NCI-H345 treated with DMSO at 0.1 percent for 48 hours (cell line): ENCODE data around the gene TNS1.

Source experiments
- DNase-seq: peaks from one replicate; lab custom pipeline; 2025; ENCODE audit not compliant: unreplicated experiment; lab: John Stamatoyannopoulos, UW

The TNS1 gene

GRCh38 chr2:217958206-217958883, 44.5 kb downstream of the TNS1 start:
- no peak for DNase-seq

DNA sequence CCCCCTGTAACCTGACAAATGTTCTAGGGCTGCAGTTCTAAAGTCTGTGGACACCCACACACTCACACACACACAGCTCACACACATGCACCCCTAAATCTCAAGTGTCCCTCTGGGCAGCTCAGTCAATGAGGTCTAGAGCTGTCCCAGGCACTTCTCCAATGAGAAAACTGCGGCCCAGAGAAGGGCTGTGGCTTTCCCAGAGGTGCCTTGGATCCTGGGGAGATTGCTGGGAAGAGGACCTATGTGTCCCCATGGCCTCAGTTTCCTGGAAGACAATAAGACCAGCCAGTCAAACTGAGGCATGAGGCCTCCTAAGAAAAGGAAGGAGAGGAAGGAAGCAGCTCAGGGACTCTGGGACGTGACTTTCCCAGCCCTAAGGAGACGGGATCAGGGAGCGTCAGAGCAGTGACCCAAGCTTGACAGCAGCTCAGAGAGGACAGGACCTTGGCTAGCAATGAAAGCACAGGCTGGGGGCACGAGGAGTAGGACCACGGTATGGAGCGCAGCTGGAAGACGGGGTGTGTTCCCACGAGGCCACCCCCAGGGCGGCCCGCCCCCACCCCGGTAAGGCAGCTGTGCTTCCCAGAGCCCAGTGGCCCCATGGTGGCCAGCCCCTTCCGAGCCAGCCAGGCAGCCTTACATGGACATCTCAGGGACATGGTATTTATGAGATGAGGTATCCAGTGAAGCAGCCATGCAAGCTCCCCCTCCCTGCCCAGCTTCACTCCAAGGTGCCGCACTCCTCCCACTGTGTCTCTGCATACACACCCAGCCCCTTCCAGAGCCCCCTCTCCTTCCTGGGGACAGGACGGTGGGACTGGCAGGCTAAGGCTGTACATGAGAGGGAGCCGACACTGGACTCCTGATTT, 46.0 kb downstream of the TNS1 start:
- no peak for DNase-seq

DNA sequence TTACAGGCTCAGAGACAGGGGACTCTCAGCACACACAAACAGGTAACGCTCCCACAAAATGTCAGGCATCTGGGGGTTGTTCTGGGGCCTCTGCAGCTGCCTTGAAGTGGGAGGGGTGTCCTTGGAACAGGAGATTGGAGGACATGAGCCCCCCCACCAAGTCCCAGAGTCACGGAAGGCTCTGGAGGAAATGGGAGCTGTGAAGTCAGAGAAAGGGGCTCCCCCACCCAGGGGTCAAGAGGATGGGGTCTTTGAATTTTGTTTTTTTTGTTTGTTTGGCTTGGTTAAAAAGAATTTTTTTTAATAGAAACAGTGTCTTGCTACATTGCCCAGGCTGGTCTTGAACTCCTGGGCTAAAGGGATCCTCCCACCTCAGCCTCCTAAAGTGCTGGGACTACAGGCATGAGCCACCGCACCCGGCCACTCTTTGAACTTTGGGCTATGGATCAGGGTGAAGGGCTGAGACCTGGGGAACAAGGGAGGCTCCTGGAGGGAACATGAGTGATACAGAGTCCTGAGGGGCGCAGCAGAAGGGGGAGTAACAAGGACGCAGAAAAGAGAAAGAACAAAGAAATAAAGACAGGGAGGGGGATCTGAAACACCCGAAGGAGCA, 46.8 kb downstream of the TNS1 start:
- DNase-seq, result no peak

DNA sequence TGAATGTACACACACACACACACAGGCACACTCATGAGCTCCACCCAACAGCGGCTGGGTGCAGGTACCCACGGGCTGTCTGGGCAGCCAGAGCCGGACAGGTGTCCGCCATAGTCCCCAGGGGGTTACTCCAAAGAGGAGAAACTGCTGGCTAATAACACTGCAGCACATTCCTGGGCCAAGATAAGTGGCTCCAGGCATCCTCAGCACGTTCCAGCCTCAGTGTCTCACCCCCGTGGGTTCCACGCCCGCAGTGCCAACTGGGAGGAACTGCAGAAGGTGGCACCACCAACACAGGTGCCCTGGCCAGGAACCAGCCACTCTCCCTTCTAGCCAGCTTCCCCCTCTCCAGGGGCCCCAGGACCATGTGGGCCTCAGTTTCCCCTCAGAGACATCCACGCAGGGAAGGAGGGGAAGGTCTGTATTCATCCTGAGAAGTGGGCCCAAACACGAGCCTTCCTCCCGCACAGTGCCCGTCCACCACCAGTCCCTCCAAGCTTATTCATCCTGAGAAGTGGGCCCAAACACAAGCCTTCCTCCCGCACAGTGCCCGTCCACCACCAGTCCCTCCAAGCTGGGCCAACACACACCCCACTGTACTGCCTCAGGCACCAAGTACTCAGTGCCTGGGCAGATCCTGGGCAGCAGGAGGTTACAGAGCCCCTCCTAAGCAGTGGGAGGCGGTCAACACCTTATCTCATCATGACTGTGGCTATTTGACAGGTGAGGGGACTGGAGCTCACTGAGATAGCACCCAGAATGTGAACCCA, 47.6 kb downstream of the TNS1 start:
- DNase-seq, result no peak

DNA sequence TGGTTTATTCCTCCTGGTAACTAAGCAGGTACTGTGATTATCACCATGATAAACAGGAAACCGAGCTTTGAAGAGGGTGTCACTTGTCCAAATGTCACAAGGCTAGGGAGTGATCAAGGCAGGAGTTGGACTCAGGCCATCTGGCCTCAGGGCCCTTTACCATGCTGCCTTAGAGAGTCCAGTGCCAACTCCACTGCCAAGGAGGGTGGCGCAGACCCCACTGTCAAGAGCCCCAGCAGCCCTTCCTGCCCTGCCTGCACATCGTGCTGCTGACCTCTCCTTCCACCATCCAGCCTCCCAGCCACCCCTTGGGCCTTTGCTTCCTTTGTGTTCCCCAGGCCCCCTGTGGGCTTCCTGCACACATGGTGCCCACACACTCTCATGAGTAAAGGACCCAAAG, 48.3 kb downstream of the TNS1 start:
- no peak for DNase-seq

DNA sequence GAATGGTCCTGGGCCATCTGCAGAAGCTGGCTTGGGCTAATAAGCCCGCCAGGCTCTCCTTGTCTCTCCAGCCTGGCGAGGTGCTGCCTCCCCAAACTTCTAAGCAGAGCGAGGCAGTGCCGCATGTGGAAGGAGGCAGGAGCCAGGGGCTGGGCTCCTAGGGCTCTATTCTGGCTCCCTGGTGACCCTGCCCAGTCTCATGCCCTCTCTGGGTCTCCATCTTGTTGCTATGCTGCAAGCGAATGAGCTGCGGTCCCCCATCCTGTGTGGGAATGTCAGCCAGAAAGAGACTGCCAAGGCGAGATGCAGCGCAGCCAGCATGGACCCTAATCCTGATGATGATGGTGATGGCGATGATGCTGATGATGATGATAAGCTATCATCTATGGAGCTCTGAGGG, 48.7 kb downstream of the TNS1 start:
- DNase-seq, result no peak

- no peak for DNase-seq
These were observed 49.3 kb downstream of the TNS1 start for GRCh38 chr2:217953531-217953932.

DNA sequence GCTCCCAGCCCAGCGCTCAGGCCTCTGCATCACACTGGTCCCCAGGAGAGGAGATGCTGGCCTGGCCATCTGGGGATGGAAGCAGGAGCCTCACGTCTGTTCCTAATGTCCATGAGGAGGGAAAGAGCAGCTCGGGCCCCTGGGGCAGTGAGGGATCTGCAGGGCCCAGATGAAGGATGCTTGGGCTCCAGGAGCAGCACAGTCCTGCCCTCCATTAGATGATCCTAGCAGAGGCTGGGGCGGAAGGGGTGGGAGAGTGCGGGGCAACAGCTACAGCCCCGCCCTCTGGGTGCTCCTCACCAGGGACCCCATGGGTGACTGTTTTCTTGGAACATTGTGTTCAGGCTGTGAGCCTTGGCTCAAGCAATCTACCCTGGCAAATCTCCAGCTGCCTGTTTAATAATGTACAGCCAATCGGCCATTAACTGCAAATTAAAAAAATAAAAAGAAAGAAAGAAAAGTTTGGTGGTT, 49.7 kb downstream of the TNS1 start:
- no peak for DNase-seq

DNA sequence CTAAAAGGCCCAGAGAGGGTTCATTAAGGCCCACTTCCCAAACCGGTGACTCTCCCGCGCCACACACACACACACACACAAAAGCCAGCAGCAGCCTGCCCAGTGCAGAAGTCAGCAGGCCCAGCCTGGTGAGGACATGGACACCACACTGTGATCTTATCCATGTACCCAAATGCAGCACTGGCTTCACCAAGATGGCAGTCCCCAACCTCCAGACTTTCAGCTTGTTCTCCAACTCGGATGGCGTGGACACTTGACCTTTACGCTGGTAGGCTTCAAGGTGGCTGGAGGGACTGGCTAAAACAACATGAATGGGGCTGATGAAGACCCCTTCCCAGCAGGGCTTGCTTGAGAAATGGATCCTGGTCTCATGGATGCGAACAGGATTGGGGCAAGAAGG, 50.4 kb downstream of the TNS1 start:
- DNase-seq, result no peak

DNA sequence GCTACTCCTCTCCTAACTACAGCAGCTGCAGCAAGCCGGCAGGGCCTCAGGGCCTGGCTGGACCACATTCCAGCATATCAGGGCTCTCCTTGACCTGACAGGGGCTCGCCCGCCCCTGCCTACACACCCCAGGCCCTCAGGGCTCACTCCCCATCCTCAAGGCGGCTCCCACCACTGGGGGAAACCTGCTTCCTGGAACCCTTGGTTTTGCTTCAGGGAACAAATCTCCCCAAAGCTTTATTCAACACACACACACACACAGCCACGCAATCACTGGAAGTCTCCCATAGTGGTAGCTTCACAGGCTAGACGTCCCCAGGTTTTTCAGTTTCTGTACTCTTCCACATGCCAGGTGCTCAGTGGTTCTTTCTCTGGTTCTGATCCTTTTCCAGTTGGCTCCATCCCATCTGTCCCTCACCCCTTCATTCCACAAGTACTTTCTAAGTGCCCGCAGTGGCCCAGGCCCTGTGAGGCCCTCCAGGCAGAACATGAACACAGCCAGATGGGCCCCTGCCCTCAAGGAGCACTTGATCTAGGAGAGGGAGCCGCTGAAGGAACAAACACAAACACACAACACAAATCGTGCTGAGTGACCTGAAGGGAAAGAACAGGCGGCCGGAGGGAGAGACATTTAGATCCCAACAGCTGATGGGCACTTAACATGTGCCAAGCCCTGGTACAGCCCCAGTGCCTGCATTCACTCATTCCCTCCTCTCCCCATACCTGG, 51.1 kb downstream of the TNS1 start:
- no peak for DNase-seq

DNA sequence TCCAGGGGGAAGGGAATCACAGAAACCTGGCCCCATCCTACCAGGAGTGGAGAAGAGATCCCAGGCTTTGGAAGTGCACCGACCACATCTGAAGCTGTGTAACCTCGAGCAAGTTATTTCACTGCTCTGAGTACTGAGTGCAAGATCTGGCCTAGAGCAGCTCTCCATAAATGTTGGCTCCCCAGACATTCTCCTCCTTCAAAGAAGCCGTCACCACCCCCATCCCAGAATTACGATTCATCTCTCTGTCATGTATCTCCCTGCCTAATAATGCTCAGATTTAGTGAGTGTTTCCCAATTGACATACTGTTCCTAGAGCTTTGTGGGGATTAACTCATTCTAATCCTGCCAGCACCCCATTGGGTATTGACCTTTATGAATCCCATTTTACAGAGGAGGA, 51.7 kb downstream of the TNS1 start:
- no peak for DNase-seq

DNA sequence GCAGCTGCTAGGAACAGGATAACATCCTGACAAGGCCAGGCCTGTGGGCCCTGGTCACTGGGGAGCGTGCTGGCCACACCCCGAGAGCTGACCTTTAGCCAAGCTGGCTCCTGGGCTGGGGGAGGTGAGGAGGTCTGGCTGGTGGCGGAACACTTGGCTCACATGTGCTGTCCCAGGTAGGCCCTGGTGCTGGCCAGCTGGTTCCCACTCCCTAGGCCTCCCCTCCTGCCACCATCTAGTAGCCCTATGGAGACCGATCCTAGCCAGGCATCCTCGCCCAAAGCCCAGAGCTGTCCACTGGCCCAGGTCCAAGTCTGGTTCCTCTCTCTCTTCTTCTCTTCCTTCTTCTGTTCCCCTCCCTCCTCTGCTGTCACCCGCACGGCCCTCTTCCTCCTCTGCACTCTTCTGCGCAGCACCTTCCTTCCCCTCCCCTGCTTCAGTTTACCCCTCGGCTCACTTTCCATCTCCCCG, 52.4 kb downstream of the TNS1 start:
- DNase-seq, result no peak

DNA sequence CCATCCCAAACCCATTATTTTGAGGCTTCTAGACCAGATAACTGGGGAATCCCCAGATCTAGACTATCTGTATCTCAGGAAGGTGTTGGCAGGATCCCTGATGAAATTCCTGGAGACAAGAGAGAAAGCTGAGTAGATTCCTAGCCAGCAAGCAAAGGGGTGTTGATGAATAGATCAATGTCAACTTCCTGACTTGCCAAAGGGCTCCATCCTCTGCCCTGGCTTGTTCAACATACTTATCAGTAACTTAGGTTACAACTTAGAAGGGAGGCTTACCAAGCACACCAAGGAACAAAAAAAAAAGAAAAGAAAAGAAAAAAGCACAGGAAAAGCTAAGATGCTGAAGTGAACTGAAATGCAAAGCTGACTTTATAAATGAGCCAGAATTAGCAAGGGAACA, 53.3 kb downstream of the TNS1 start:
- no peak for DNase-seq

DNA sequence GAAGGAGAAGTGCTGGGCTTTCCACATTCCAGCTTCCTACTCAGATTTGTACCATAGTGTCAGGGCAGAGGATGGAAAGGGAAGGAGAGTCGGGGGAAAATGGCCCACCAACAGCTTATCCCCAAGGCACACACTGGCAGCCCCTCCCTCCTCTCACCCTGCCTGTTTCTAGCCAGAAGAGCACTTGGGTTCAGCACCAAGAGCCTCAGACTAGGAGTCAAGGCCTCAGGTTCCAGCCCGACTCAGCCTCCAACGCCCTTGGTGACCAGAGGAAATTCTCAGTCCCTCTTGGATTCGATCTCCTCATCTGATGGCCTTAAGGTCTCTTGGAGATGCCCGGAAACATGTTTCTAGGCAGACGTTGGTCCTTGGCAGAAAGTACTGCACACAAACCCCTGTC, 53.9 kb downstream of the TNS1 start:
- DNase-seq, result no peak

DNA sequence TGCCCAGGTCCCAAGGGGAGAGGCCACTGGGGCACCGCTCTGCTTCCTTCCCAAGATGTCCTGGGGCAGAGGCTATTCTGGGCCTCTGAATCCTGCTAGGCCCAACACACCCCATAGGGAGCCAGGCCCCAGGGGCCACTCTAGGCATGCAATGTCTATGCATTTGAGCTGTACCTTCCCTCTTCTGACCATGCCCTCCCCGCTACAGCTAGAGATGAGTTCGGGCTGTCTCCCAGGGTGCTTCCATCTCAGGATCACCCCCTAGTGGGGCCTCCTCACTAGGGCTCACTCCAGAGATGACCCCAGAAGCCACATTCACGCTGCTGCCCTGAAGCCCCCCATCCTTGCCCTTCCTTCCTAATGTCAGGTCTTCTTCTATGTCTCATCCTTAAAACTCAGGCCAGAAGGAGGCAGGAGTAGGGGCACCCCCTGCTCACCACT, 54.4 kb downstream of the TNS1 start:
- no peak for DNase-seq

DNA sequence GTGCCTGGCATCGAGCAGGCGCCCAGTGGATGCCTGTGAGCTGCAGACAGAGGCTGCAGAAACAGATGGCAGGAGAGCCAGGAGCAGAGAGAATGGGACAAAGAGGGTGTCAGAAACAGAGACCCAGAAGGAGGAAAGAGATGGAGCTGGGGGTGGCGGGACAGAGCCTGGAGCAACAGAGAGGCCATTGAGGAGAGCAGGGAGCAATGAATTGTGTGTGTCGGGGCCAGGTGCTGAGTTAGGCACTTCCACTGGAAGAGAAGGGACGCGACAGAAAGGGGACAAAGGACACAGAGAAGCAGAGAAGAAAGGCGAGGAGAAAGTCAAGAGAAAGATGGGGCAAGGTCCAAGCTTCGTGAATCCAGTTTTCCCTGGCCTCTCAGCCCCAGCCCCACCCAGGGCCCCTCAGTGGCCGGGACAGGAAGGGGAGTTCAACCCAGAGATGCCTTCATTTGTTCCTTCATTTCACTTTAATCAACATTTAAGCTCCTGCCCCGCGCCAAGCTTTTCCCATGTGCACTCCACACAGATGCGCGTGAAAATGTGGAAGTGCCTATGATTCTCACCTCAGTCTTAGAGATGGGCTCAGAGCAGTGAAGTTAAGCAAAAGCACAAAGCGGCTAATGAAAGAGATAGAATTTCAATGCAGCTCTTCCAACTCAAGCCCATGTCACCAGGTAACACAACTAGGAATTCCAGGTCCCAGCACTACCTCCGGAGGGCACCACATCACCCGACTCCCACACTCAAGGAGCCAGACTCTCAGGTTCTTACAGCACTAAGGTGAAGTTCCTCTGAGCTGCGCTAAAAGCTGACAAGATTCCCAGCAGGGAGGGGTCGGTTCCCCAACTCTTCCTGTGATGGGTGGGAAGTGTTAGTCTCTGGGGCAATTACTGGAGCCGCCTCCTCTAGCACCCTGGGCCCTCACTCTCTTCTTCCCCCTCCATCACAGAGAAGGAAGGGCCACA, 55.1 kb downstream of the TNS1 start:
- DNase-seq, result no peak

DNA sequence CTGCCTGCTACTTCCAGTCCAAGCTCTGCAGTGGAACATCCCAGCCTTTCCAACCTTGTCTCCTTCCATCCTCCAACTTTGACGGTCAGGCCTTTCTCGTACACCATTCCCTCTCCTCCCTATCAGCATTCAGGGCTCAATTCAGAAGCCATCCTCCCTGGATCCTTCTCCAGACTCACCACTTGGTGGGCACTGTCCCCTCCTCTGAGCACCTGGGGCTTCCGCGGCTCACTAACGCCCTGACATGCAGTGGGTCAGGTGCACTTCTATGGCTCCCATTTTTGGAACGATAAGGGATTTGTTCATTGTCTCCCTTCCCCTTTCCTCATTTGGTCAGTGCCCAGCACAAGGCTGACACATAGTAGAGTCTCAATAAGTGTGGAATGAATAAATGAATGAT, 56.7 kb downstream of the TNS1 start:
- no peak for DNase-seq

- no peak for DNase-seq
These were observed 57.3 kb downstream of the TNS1 start for GRCh38 chr2:217945530-217945929.

DNA sequence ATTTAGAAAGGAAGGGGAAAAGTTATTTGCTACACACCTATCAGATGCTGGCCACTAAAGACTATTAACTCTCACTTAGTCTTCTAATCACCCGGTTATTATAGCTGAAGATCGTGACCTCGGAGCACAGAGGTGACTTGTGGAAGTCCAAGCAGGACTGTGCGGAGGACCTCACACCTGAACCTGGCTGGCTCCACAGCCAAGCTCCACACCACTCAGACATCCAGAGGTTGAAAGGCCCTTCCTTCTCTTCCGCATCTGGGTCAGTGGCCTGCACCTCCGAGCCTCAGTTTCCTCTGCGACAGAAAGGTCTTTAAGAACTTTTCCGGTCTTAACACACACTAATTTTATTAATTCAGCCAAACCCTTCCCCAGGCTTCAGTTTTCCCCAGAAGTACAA, 57.9 kb downstream of the TNS1 start:
- no peak for DNase-seq
